ENCODE measurements around the gene NEUROG2.

The NEUROG2 gene

DNA sequence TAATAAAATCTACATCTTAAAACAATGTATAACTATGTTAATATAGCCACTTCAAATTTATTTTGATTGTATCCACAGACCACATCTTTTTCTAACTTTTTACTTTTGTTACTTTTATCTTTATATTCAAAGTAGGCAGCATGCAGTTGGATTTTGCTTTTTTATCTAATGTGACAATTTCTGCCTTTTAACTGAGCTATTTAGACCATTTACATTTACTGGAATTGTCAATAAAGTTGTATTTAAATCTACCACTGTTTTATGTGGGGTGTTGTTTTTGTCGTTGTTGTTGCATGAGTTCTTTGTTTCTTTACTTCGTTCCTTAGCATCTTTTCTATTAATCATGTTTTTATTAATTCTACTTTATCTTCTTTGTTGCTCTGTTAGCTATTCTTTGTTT lies 42.0 kb downstream of the NEUROG2 start:
- DNase-seq = no peak

DNA sequence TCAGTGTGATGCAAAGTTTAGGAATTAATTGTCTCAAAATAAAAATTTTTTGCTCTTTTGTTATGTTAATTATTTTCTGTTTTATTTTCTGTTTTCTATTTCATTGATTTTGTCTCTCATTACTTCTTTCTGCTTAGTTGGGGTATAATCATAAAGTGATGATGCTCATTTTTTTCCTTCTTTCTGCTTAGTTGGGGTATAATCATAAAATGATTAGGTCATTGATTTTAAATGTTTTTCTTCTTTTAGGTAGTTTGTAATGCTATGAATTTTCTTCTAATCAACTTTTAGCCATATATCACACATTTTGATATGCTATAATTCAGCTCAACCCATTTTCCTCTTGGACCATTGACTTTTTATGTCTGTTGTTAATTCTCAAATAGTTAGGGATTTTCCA lies 43.7 kb downstream of the NEUROG2 start:
- DNase-seq = no peak

All from activated CD4-positive, alpha-beta T cell treated with anti-CD3 and anti-CD28 coated beads, Interleukin-2, amount 50 U/mL, for 4 hours (primary cell).